ENCODE results near the gene GSTM4. TPM values are rescaled to one million over a fixed set of nuclear protein-coding genes. Genes with fewer than 3 reads are reported as not detected.
A peak's percentile ranks its signal among the peaks of the same experiment; 100 is the strongest.

GSTM4 gene
- total RNA-seq (53.5 and 65.3 TPM in 2 replicates), polyA plus RNA-seq (134 and 136 TPM in 2 replicates)

GRCh38 chr1:109655615-109656519 is at the start of gene GSTM4:
TSS of gene GSTM4 (plus strand) at chr1:109656099. CDS start at chr1:109656390, 291 bp downstream.
- Histone ChIP-seq H3K27ac (peak within 1 kb of the TSS; percentile 88), H3K36me3 (peaks cover 5% of the 10 kb centered on the region), H3K27me3 (peaks cover 16% of the 10 kb centered on the region), H3K9me3 (ENCODE audit: low read depth) (no peaks in the 10 kb centered on the region), H3K4me3 (peak within 1 kb of the TSS; percentile 49), H3K4me1 (ENCODE audit: low read depth) (peaks cover 5% of the 10 kb centered on the region)
- TF ChIP-seq, protein P1, sequence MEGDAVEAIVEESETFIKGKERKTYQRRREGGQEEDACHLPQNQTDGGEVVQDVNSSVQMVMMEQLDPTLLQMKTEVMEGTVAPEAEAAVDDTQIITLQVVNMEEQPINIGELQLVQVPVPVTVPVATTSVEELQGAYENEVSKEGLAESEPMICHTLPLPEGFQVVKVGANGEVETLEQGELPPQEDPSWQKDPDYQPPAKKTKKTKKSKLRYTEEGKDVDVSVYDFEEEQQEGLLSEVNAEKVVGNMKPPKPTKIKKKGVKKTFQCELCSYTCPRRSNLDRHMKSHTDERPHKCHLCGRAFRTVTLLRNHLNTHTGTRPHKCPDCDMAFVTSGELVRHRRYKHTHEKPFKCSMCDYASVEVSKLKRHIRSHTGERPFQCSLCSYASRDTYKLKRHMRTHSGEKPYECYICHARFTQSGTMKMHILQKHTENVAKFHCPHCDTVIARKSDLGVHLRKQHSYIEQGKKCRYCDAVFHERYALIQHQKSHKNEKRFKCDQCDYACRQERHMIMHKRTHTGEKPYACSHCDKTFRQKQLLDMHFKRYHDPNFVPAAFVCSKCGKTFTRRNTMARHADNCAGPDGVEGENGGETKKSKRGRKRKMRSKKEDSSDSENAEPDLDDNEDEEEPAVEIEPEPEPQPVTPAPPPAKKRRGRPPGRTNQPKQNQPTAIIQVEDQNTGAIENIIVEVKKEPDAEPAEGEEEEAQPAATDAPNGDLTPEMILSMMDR (IDR thresholded peaks at IDR 0.05; ENCODE audit: low read depth, low read length) = peak; percentile 23
- DNase-seq (ENCODE audit: low read depth in 1 of 2, low spot score in 1 of 2) = peak; percentile 91 to 94

DNA sequence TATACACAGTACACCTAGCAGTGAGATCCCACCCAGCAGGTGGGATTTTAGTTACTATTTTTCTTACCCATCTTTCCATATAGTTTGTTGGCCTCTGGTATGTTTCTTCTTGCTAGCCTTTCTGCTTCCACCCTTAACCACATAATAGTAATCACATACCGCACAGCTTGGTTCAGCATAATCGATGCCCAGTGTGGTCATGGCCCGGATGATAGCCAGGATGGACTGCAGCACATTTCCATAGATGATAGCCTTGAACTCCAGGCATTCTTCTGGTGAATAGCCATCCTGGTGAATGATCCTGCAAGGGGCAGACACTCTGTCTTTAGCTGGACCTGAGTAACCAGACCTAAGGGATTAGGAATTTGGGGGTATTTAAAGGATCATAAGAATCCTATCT is 46.0 kb upstream of the GSTM4 start:
- no peak overlapping the region for H3K27ac ChIP-seq
- DNase-seq (ENCODE audit: low read depth in 1 of 2, low spot score in 1 of 2) = no peak
- H3K36me3 ChIP-seq = no peaks in the 10 kb centered on the region
- H3K4me1 ChIP-seq (ENCODE audit: low read depth) = peaks cover 2% of the 10 kb centered on the region
- TF ChIP-seq, protein P1 (IDR thresholded peaks at IDR 0.05; ENCODE audit: low read depth, low read length) = no peak
- no peaks in the 10 kb centered on the region for H3K27me3 ChIP-seq
- no peaks in the 10 kb centered on the region for H3K9me3 ChIP-seq (ENCODE audit: low read depth)
- no peak overlapping the region for H3K4me3 ChIP-seq

DNA sequence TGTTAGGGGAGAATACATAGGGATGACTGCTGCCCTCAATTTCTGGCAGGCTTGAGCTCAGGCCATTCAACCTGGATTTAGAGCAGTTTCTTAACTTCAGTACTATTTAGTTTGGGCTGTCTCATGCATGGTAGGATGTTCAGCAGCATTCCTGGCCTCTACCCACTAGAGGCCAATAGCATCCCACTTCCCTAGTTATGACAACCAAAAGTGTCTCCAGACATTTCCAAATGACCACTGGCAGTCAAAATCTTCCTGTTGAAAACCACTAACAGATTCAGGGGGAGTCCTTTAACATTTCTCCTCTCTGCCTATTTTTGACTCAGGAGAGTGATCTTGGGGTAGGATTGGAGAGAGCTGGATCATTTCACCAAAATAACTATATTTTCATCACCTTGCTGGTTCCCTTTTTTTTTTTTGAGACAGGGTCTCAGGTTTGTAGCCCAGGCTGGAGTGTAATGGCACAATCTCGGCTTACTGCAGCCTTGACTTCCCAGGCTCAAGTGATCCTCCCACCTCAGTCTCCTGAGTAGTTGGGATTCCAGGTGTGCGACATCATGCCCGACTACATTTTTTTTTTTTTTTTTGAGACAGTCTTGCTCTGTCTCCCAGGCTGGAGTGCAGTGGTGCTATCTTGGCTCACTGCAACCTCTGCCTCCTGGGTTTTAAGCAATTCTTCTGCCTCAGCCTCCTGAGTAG is 45.1 kb upstream of the GSTM4 start:
- TF ChIP-seq, protein P1 (IDR thresholded peaks at IDR 0.05; ENCODE audit: low read depth, low read length) = no peak
- Histone ChIP-seq H3K4me1 (ENCODE audit: low read depth) (no peaks in the 10 kb centered on the region), H3K36me3 (no peaks in the 10 kb centered on the region), H3K27me3 (no peaks in the 10 kb centered on the region), H3K27ac (no peak overlapping the region), H3K4me3 (no peak overlapping the region), H3K9me3 (ENCODE audit: low read depth) (no peaks in the 10 kb centered on the region)
- no peak for DNase-seq (ENCODE audit: low read depth in 1 of 2, low spot score in 1 of 2)

DNA sequence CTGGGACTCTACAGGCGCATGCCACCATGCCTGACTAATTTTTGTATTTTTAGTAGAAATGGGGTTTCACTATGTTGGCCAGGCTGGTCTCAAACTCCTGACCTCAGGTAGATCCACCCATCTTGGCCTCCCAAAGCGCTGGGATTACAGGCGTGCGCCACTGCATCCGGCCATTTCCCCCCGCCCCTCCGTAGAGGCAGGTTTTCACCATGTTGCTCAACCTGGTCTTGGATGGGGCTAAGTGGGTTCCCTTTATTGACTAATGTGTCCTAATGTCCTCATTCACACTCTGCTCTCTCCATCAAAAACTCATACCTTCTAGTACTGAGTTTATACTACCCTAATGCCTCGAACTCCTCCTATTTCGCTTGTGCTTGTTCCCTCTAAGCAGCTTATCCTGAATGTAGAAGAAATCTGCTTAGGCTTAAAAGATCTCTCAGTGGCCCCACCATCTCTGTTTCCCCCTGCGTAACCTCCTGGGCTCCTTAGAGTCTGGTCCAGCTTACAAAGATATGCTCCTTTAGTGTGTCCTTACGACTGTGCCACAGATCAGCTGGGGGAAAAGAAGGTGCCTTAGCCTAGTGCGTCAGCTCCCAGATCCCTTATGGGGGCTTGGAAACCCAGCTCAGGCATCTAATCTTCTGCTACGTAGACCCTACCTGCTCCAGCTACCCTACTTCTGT is 44.5 kb upstream of the GSTM4 start:
- DNase-seq (ENCODE audit: low read depth in 1 of 2, low spot score in 1 of 2) = no peak
- H3K9me3 ChIP-seq (ENCODE audit: low read depth) = no peaks in the 10 kb centered on the region
- no peaks in the 10 kb centered on the region for H3K36me3 ChIP-seq
- no peak overlapping the region for H3K27ac ChIP-seq
- H3K4me1 ChIP-seq (ENCODE audit: low read depth) = no peaks in the 10 kb centered on the region
- no peaks in the 10 kb centered on the region for H3K27me3 ChIP-seq
- TF ChIP-seq, protein P1 (IDR thresholded peaks at IDR 0.05; ENCODE audit: low read depth, low read length) = no peak
- no peak overlapping the region for H3K4me3 ChIP-seq

DNA sequence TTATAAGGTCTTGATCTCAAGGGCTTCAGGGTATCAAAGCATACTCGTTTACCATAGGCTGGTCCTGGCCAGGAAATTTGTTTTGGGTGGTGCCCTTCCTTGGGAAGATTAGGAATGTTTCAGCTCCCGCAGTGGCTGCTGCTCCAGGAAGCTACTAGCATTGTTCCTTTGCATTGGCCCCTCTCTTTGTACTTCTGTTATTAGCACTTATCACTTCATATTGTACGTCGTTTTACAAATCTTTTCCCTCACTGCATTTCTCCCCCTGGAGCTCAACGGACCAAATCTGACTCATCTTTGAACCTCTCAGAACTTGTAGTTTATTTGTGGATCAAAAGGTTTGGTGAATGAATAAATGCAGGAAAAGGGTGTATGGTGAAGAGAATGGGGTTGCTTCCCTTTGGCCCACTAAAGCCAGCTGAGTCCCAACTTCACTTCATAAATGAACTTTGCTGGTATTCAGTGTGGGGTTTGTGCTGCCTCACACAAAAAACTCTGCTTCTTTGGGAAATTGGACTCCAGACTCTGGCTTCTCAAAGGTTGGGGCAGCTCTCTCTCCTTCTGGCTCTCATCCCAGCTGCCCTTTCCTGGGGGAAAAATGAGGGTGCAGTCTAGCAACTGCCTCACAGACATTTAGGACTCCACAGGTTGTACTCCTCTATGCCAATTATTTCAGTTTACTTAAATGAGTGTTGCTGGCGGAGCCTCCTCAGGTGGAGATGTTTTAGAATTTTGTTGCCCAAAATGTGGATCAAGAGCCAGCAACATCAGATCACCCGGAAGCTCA is 42.3 kb upstream of the GSTM4 start:
- H3K27ac ChIP-seq = no peak overlapping the region
- no peaks in the 10 kb centered on the region for H3K27me3 ChIP-seq
- H3K9me3 ChIP-seq (ENCODE audit: low read depth) = no peaks in the 10 kb centered on the region
- no peaks in the 10 kb centered on the region for H3K36me3 ChIP-seq
- TF ChIP-seq, protein P1 (IDR thresholded peaks at IDR 0.05; ENCODE audit: low read depth, low read length) = no peak
- DNase-seq (ENCODE audit: low read depth in 1 of 2, low spot score in 1 of 2) = peak in 1 of 2 donors; percentile 43
- H3K4me3 ChIP-seq = no peak overlapping the region
- H3K4me1 ChIP-seq (ENCODE audit: low read depth) = no peaks in the 10 kb centered on the region

Data from cardiac muscle cell (in vitro differentiated cells and primary cell).